ENCODE data around the gene DSCAML1.

The DSCAML1 gene

DNA sequence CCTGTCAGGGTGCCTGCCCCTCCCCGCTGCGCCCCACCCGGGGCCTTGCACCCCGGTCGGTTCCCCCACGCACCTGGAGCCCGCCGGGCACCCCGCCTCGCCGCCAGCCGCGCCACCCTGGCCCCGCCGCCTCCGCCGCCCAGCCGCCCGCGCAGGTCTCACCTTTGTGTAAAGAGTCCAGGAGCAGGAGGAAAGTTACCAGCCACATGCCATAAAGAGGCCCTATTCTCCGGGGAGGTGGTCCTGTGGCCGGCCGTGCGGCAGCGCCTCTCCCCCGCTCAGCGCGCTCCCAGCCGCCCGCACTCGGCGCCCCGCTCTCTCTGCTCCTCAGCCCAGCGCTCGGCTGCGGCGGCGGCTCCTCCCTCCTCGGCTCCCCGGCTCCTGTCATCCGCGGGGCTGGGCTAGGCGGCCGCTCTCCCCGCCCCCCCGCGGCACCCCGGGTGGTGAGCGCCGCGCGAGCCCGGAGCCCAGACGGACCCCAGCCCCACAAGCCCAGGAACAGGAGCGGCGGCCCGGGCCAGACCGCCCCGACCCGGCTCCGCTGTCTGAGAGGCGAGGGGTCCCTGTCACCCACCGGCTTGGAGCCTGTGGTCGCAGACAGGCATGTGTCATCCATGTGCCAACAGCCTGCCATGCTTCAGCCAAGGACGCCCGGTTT, at the start of gene DSCAML1:
TSS of gene DSCAML1 (minus strand) at position 345 of the 658 bp plus-strand sequence. CDS start at position 208, 137 bp downstream.
- DNase-seq, result peak; percentile 25

- DNase-seq, result peak; percentile 78
These were observed 46.9 kb upstream of the DSCAML1 start for GRCh38 chr11:117843666-117844484.

GRCh38 chr11:117842131-117842941, 45.3 kb upstream of the DSCAML1 start:
- DNase-seq, result no peak

DNA sequence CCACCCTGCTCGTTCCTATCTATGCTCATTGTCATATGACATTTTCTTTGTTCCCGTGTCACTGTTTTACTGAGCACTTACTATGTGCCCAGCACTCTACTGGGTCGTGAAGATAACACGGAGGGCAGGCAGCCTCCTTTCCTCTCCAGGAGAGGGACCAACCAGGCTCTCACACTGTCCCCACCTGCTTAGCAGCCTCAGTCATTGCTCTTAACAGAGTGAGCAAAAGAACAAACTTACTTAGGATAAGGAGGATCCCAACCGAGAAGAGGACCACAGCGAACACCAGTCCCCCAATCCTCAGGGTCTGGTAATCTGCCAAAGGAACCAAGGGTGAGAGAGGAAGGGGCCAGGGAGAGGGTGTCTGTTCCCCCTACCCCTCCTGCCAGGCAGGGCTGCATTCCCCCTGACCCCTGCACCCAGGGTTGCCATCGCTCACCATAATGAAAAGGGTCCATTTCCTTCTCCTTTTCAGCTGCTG, 44.6 kb upstream of the DSCAML1 start:
- no peak for DNase-seq

DNA sequence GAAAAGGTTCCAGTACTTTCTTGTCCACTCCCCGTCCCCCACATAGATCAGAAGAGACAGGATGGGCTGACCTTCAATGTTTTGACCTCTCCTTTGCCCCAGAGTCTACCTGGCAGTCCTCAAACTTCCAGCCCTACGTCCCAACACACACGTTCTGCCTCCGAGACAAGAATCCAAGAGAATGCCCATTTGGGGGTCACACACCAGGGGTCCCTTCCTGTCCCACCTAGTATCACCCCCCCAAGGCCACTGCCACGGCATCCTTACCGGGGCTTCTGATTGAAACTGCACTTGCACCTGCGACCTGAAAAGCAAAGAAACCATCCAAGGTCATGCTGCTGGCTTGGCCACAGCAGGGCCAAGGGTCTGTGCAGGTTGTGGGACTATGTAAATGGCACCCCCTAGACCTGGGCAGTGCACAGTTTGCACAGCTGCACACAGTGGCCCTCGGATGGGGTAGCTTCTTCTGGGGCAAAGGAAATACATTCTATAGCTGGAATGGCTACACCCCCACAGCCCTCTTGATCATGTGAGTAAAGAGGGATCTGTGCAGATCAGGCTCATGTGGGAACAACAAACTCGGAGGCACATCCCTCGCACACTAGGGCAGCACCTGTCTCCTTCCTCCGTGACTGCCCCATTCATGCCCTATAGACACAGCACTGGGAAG, 44.0 kb upstream of the DSCAML1 start:
- no peak for DNase-seq

DNA sequence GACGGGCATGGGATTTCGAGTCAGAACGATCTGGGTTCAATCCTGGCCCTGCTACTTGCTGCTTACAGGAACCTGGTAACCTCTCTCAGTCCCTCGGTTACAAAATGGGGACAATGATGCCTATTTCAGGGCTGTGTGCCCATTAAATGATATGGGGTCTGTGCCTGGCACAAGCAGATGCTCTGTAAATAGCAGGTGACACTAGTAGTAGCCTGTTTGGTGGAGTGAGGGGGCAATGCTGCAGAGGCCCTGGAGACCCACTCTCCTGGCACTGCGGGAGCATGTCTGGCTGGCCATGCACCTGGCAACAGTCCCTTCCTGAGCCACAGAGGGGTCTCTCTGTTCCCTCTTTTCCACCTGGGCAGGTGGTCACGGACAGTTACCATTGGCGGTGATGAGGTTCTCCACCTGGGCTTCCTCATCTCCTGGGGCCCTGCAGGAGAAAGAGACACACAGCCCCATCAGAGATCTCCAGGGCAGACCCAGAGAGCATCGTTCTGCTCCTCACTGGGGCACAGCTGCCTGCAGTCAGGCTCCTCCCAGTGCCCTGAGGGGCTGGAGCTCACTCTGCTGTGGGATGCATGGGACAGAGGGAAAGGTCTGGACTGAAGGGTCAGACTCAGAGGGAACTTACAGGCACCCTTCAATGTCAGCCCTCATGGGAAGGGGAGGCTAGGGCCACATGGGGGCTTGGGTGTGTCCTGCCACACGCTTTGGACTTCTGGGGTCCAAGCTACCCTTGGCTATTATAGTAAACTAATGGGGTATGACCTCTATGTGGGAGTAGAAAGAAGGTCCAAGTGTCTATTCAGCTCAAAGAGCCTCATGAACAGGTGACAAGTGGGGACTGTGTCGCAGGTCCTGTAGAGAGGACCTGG, 43.2 kb upstream of the DSCAML1 start:
- no peak for DNase-seq

DNA sequence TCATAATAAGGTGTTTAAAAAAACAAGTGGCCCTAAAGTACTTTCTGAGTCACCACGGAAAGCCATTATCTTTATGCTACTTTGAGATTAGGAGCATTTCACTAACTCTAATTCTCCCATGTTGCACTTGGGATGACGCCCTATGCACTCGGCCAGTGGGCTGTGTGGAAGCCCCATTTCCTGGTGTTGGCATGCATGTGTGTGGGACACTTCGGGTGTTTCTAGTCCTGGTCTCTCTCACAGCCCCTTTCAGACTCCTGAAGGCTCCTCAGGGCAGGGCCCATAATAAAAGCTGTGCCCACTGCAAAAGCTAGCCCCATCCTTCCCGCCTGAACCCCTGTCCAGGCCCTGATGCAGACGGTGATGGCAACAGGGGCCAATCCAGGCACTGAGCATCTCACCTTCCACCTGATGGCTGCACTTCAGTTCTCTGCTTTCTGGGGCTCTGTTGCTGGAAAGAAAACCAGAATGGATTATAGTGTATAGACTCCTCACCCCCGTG, 42.4 kb upstream of the DSCAML1 start:
- DNase-seq, result no peak

GRCh38 chr11:117838901-117839300, 41.9 kb upstream of the DSCAML1 start:
- no peak for DNase-seq

DNA sequence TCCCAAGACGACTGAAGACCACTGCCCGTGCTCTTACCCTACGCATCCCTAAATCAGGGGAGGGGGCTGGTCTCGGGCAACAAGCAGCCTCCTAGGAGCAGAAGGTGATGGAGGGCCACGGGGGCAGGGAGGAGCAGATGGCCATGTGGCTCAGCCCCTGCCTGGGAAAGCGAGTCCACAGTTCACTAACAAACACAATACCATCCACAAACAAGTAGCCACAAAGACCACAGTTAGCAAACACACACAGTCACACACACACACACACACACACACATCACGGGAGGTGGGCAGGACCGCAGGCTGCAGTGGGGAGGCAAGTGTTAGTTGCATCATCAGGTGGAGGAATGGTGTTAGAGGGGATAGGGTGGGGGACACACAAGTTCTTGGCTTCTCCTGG, 40.8 kb upstream of the DSCAML1 start:
- no peak for DNase-seq

- no peak for DNase-seq
These were observed 40.2 kb upstream of the DSCAML1 start for GRCh38 chr11:117837070-117837776.

GRCh38 chr11:117836077-117836960, 39.3 kb upstream of the DSCAML1 start:
- DNase-seq, result no peak

DNA sequence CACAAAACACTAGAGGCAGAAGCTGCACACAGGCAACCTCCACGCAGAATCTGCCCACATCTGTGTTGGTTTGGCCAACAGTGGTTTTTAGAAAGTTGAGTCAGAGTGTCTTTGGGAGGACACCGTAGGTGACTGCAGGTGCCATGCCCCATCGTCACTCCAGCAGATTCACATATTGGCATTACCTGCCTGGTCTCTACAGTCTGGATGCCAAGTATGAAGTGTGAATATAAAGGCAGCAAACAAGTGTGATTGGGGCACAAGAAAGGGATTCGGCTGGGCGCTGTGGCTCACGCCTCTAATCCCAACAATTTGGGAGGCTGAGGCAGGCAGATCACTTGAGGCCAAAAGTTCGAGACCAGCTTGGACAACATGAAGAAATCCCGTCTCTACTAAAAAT, 38.6 kb upstream of the DSCAML1 start:
- no peak for DNase-seq

DNA sequence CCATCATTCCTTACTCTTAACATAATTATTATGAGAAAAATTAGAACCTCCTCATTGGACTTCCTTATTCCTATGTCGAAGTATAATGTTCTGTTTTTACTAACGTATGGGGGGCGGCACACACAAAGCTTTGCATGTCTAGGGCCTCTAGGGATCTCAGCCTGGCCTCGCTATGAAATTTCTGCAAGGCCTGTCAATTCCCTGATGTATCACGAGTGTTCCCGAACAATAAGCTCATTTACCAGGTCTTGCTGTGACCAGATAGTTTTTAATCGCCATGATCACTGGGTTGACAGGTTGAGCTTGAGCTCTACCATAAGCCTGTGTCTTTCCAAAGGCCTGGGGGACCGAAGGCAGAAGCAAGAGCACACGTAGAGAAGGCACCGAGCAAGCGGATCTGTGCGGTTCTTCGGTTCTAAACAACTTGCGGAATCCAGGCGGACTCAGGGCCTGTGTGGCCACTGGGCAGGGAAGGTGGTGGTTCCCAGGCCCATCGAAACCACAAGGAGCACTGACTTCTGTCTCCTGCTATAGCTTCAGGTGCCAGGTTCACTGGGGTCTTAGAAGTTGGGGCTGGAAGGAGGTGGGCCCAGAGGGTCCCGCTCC, 37.9 kb upstream of the DSCAML1 start:
- no peak for DNase-seq

GRCh38 chr11:117834068-117834810, 37.2 kb upstream of the DSCAML1 start:
- DNase-seq, result no peak

DNA sequence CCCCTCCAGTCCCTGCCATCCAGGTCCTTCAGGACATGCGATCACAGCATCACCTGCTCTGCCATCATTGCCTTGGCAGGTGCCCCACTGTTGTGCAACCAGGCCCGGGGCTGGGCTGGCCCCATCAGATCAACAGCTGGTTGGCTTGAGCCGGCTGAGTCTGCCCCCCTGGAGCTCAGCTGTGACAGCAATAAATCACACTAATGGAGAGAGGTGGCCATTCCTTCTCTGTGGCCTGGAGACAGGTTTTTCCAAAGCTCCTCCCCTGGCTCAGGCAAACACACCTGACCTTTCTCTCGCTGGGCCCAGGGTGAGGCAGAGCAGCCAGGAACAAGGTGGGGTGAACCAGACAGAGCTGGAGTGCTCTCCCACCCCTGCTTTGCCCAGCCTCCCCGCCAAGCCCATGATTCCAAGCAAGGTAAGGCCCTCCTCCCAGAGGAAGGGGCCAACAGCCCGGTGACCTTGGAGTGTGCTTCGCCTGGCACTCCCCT, 36.4 kb upstream of the DSCAML1 start:
- DNase-seq, result no peak

- no peak for DNase-seq
These were observed 35.5 kb upstream of the DSCAML1 start for GRCh38 chr11:117832511-117832910.

DNA sequence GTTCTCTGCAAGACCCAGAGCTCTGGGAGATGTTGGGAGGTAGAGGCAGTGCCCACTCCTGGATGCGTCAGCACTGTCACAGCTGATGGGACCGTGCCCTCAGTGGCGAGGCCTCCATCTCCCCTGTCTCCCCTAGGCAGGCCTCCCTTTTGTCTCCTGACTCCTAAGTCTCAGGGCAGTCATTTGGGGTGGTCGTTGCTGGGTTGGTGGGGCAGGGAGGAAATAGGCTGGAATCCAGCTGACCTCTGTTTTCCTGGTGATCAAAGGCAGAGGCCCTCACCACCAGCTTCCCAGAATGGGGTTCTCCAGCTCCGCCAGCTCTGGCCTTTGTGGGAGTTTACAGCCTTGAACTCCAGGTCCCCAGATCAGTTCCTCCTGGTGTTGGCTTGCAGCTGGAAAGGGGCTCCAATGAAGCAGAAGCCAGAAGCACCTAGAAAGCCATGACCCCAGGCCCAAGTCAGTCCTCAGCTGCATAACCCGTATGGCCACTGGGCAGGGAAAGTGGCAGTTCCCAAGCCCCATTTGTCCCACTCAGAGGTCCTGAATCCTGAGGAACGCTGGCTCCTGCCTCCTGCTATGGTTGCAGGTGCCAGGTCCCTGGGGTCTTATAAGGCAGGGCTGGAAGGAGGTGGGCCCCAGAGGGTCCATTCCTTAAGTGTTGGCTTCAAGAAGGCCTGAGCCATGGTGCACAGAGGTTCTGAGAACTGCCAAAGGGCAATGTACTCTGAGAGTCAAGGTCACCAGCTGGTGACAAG, 34.8 kb upstream of the DSCAML1 start:
- no peak for DNase-seq

Measured in activated CD4-positive, alpha-beta T cell treated with anti-CD3 and anti-CD28 coated beads, Interleukin-2, amount 50 U/mL, for 16 hours (primary cell).